AG04450 (cell line): ENCODE measurements around the gene DYRK1B. TPM values are rescaled to one million over a fixed set of nuclear protein-coding genes. Genes with fewer than 3 reads are reported as not detected.

ENCODE experiments used
- CTCF ChIA-PET: fragments of 300-600, 350-600 bp; formaldehyde crosslinking; extraction: SDS; loops from one replicate; lab custom pipeline; 2022; ENCODE audit warnings: antibody characterized with exemption, inconsistent platforms; lab: Charles Lee
- POLR2A ChIA-PET: fragments of 350-600 bp; formaldehyde crosslinking; extraction: SDS; loops from one replicate; lab custom pipeline; 2021; ENCODE audit warnings: antibody characterized with exemption, inconsistent platforms; lab: Yijun Ruan, JAX
- DNase-seq: peaks from one replicate; pipeline ENCODE4 v3.0.0-alpha.2; 2011; ENCODE audit warnings: low read depth, low spot score
- H3K27ac ChIP-seq: one replicate; pipeline ENCODE4 v1.5.1; 2012; ENCODE audit warnings: low read depth, low read length, control low read depth
- H3K27me3 ChIP-seq: one replicate; pipeline ENCODE4 v1.6.0; 2012; ENCODE audit warnings: low read length; ENCODE audit not compliant: control insufficient read depth, insufficient read depth
- H3K4me3 ChIP-seq: 2 replicates; pipeline ENCODE4 v1.5.1; 2011; ENCODE audit warnings: mild to moderate bottlenecking, low read depth, low read length, control low read depth
- H3K9me3 ChIP-seq: 2 replicates; pipeline ENCODE4 v1.5.1; 2012; ENCODE audit warnings: low read length; ENCODE audit not compliant: control insufficient read depth, insufficient read depth
- polyA plus RNA-seq: library from polyadenylated mRNA; depleted of rRNA; stranded (reverse); fragments of >200 nt; gene quantifications from 2 replicates; pipeline ENCODE4 v1.2.3, GENCODE V29; 2011
- TF ChIP-seq, protein P1 (sequence below): IDR thresholded peaks from 2 replicates; pipeline ENCODE4 v1.5.1; 2011; ENCODE audit warnings: low read depth, low read length, control low read depth, inconsistent platforms

Gene DYRK1B
- polyA plus RNA-seq, 1 experiment: 9.2 TPM

- ChIA-PET POLR2A (no interaction called here), CTCF (no interaction called here)
- no peak overlapping the region for H3K27ac ChIP-seq
- no peak overlapping the region for H3K4me3 ChIP-seq
- TF ChIP-seq, protein P1, sequence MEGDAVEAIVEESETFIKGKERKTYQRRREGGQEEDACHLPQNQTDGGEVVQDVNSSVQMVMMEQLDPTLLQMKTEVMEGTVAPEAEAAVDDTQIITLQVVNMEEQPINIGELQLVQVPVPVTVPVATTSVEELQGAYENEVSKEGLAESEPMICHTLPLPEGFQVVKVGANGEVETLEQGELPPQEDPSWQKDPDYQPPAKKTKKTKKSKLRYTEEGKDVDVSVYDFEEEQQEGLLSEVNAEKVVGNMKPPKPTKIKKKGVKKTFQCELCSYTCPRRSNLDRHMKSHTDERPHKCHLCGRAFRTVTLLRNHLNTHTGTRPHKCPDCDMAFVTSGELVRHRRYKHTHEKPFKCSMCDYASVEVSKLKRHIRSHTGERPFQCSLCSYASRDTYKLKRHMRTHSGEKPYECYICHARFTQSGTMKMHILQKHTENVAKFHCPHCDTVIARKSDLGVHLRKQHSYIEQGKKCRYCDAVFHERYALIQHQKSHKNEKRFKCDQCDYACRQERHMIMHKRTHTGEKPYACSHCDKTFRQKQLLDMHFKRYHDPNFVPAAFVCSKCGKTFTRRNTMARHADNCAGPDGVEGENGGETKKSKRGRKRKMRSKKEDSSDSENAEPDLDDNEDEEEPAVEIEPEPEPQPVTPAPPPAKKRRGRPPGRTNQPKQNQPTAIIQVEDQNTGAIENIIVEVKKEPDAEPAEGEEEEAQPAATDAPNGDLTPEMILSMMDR: no peak
- no peak for DNase-seq
- H3K9me3 ChIP-seq: no peaks in the 10 kb centered on the region; the same call in 1 of the 2 replicates
- H3K27me3 ChIP-seq: no peaks in the 10 kb centered on the region
Measured at GRCh38 chr19:39871886-39872866, 38.2 kb upstream of the DYRK1B start.

- no peak for DNase-seq
- TF ChIP-seq, protein P1: no peak
- H3K27me3 ChIP-seq: no peaks in the 10 kb centered on the region
- H3K9me3 ChIP-seq: no peaks in the 10 kb centered on the region; the same call in 1 of the 2 replicates
- ChIA-PET POLR2A (no interaction called here), CTCF (no interaction called here)
- no peak overlapping the region for H3K27ac ChIP-seq
- H3K4me3 ChIP-seq: no peak overlapping the region
Measured at GRCh38 chr19:39871362-39871761, 37.4 kb upstream of the DYRK1B start.

DNA sequence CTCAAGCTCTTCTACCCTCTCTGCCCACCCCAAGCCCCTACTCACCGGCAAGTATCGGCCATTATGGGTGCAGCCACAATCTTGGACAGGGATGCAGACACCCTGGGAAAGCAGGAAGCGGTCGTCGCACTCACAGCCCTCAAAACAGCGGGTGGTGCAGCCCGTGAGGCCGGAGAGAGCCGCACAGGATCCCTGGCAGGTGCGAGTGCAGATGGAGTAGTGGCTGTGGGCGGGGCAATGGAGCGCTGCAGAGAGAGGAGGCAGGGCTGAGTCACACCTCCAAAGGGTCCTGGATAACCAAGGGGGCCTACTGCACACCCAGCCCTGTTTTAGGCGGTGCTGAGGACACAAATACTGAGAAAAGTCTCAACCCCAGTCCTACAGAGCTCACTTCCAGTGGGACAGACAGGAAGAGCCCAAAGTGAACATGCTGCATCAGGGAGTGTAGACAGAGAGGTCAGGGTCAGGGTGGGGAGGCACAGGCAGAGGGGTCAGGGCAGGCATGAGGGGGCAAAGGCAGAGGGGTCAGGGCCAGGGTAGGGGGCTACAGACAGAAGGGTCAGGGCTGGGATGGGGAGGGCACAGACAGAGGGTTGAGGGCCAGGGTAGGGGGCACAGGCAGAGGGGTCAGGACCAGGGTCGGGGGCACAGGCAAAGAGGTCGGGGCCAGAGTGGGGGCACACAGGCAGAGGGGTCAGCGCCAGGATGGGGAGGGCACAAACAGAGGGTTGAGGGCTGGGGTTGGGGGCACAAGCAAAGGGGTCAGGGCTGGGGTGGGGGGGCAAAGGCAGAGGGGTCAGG is 36.4 kb upstream of the DYRK1B start:
- H3K9me3 ChIP-seq: no peaks in the 10 kb centered on the region; the same call in 1 of the 2 replicates
- DNase-seq: no peak
- H3K27me3 ChIP-seq: no peaks in the 10 kb centered on the region
- no peak overlapping the region for H3K27ac ChIP-seq
- TF ChIP-seq, protein P1: no peak
- H3K4me3 ChIP-seq: no peak overlapping the region
- ChIA-PET POLR2A (no interaction called here), CTCF (no interaction called here)

- ChIA-PET CTCF (no interaction called here), POLR2A (no interaction called here)
- TF ChIP-seq, protein P1: no peak
- DNase-seq: no peak
- Histone ChIP-seq H3K27ac (no peak overlapping the region), H3K4me3 (no peak overlapping the region), H3K27me3 (no peaks in the 10 kb centered on the region), H3K9me3 (no peaks in the 10 kb centered on the region; the same call in 1 of the 2 replicates)
Measured at GRCh38 chr19:39867952-39868351, 34.0 kb upstream of the DYRK1B start.
